Liver (tissue), 9 donors: ENCODE data around the gene MAML3. TPM values are rescaled to one million over a fixed set of nuclear protein-coding genes. Genes with fewer than 3 reads are reported as not detected.
A peak's percentile ranks its signal among the peaks of the same experiment; 100 is the strongest.

Experiments used
- DNase-seq: peaks from one replicate; pipeline ENCODE4 v3.0.0-alpha.2; 2017; ENCODE audit warnings: low spot score
- H3K27ac ChIP-seq, 2 donors: one replicate each; pipeline ENCODE4 v1.7.0; 2013; ENCODE audit warnings: inconsistent platforms in 2 of 2, low read length in 2 of 2, control low read depth in 1 of 2, low read depth in 1 of 2, mild to moderate bottlenecking in 1 of 2
- H3K27me3 ChIP-seq, 4 donors: one replicate each; pipeline versions ENCODE4 v1.6.1 to v1.7.0; 2013; ENCODE audit warnings: low read length in 3 of 4, inconsistent platforms in 1 of 4, mild to moderate bottlenecking in 1 of 4, moderate library complexity in 1 of 4; ENCODE audit not compliant: control insufficient read depth in 4 of 4, insufficient read depth in 4 of 4
- H3K36me3 ChIP-seq, 4 donors: one replicate each; pipeline versions ENCODE4 v1.6.1 to v1.7.0; 2013; ENCODE audit warnings: low read length in 3 of 4, mild to moderate bottlenecking in 3 of 4, low read depth in 1 of 4, moderate library complexity in 1 of 4; ENCODE audit not compliant: control insufficient read depth in 4 of 4, insufficient read depth in 3 of 4
- H3K4me1 ChIP-seq, 4 donors: one replicate each; pipeline versions ENCODE4 v1.6.1 to v1.7.0; 2013; ENCODE audit warnings: low read length in 3 of 4, mild to moderate bottlenecking in 3 of 4, moderate library complexity in 1 of 4; ENCODE audit not compliant: control insufficient read depth in 4 of 4, insufficient read depth in 4 of 4
- H3K4me3 ChIP-seq, 3 donors: one replicate each; pipeline versions ENCODE4 v1.6.1 to v1.7.0; 2013; ENCODE audit warnings: low read length in 3 of 3, control low read depth in 1 of 3, low read depth in 1 of 3, mild to moderate bottlenecking in 1 of 3
- H3K9ac ChIP-seq, 2 donors: one replicate each; pipeline ENCODE4 v1.7.0; 2013; ENCODE audit warnings: low read length in 2 of 2, mild to moderate bottlenecking in 2 of 2, moderate library complexity in 2 of 2, control low read depth in 1 of 2, low read depth in 1 of 2
- H3K9me3 ChIP-seq, 4 donors: one replicate each; pipeline versions ENCODE4 v1.6.1 to v1.7.0; 2013; ENCODE audit warnings: low read length in 3 of 4; ENCODE audit not compliant: control insufficient read depth in 4 of 4
- EGR1 ChIP-seq, 2 donors: IDR thresholded peaks; 2 replicates each; pipeline ENCODE4 v1.6.1; 2016 to 2018; ENCODE audit warnings: antibody characterized with exemption in 2 of 2, low read depth in 2 of 2
- FOXA1 ChIP-seq: IDR thresholded peaks from 2 replicates; pipeline ENCODE4 v1.6.1; 2016; ENCODE audit warnings: antibody characterized with exemption
- FOXA2 ChIP-seq: IDR thresholded peaks from 2 replicates; pipeline ENCODE4 v1.6.1; 2016; ENCODE audit warnings: antibody characterized with exemption
- GABPA ChIP-seq, 2 donors: IDR thresholded peaks in 1 of 2; conservative IDR thresholded peaks in 1 of 2; 2 replicates each; pipeline ENCODE4 v1.6.1; 2016; ENCODE audit warnings: antibody characterized with exemption in 2 of 2, mild to moderate bottlenecking in 1 of 2, moderate library complexity in 1 of 2
- HNF4A ChIP-seq, 2 donors: conservative IDR thresholded peaks; 2 replicates each; pipeline ENCODE4 v1.6.1; 2016; ENCODE audit warnings: antibody characterized with exemption in 2 of 2, mild to moderate bottlenecking in 2 of 2
- HNF4G ChIP-seq: IDR thresholded peaks from 2 replicates; pipeline ENCODE4 v1.6.1; 2016; ENCODE audit warnings: antibody characterized with exemption
- JUND ChIP-seq, 2 donors: IDR thresholded peaks; 2 replicates each; pipeline ENCODE4 v1.6.1; 2016; ENCODE audit warnings: antibody characterized with exemption in 2 of 2
- NR2F2 ChIP-seq: IDR thresholded peaks from 2 replicates; pipeline ENCODE4 v1.6.1; 2016; ENCODE audit warnings: antibody characterized with exemption
- RAD21 ChIP-seq, 2 donors: IDR thresholded peaks; 2 replicates each; pipeline ENCODE4 v1.6.1; 2016; ENCODE audit warnings: antibody characterized with exemption in 2 of 2, mild to moderate bottlenecking in 2 of 2
- REST ChIP-seq: IDR thresholded peaks from 2 replicates; pipeline ENCODE4 v1.6.1; 2016; ENCODE audit warnings: antibody characterized with exemption, mild to moderate bottlenecking
- RXRA ChIP-seq, 2 donors: IDR thresholded peaks; 2 replicates each; pipeline ENCODE4 v1.6.1; 2017 to 2018; ENCODE audit warnings: antibody characterized with exemption in 2 of 2, mild to moderate bottlenecking in 1 of 2
- SP1 ChIP-seq: IDR thresholded peaks from 2 replicates; pipeline ENCODE4 v1.6.1; 2018; ENCODE audit warnings: antibody characterized with exemption, mild to moderate bottlenecking
- TAF1 ChIP-seq: conservative IDR thresholded peaks from 2 replicates; pipeline ENCODE4 v1.6.1; 2016; ENCODE audit warnings: antibody characterized with exemption, mild to moderate bottlenecking
- YY1 ChIP-seq: IDR thresholded peaks from 2 replicates; pipeline ENCODE4 v1.6.1; 2016; ENCODE audit warnings: antibody characterized with exemption, mild to moderate bottlenecking
- WGBS: extraction: QIAGEN DNeasy Blood & Tissue Kit; methylation state at CpG from one replicate; pipeline ENCODE4 v1.1.7; 2013; 5-methylcytosine and 5-hydroxymethylcytosine counted together
- polyA plus RNA-seq, 2 donors: library from polyadenylated mRNA; stranded (reverse) in 1 of 2; unstranded in 1 of 2; fragments of 200-250 nt in 1 of 2; fragments of >200 nt in 1 of 2; fragmentation: Nextera tagmentation in 1 of 2; extraction: Ambion mirVana in 1 of 2; gene quantifications; one replicate each; pipeline versions ENCODE4 v1.2.1 to v1.2.3, GENCODE V29; 2013 to 2015
- total RNA-seq, 2 donors: library from RNA; depleted of rRNA; stranded (reverse); fragments of >200 nt; gene quantifications; one replicate each; pipeline ENCODE4 v1.2.3, GENCODE V29; 2014
- TF ChIP-seq, protein P1 (sequence below): IDR thresholded peaks from 2 replicates; pipeline ENCODE4 v1.6.1; 2016; ENCODE audit warnings: antibody characterized with exemption
- TF ChIP-seq, protein P2 (sequence below): IDR thresholded peaks from 2 replicates; pipeline ENCODE4 v1.6.1; 2016; ENCODE audit warnings: antibody characterized with exemption
- TF ChIP-seq, protein P3 (sequence below): IDR thresholded peaks from 2 replicates; pipeline ENCODE4 v1.6.1; 2016; ENCODE audit warnings: antibody characterized with exemption
- TF ChIP-seq, protein P4 (sequence below): fragments of 150-350 bp; IDR thresholded peaks from 2 replicates; pipeline ENCODE4 v1.5.1; 2017; ENCODE audit warnings: improper control_type of control experiment, low read depth, low read length; ENCODE audit not compliant: missing input control
- donor health status: healthy.
- donor health status: healthy.
- donor health status: healthy.
- donor health status: healthy.
- donor health status: healthy.

Gene MAML3
- total and polyA plus RNA-seq, 4 donors = 1.3 to 4.3 (median 2.7) TPM

DNA sequence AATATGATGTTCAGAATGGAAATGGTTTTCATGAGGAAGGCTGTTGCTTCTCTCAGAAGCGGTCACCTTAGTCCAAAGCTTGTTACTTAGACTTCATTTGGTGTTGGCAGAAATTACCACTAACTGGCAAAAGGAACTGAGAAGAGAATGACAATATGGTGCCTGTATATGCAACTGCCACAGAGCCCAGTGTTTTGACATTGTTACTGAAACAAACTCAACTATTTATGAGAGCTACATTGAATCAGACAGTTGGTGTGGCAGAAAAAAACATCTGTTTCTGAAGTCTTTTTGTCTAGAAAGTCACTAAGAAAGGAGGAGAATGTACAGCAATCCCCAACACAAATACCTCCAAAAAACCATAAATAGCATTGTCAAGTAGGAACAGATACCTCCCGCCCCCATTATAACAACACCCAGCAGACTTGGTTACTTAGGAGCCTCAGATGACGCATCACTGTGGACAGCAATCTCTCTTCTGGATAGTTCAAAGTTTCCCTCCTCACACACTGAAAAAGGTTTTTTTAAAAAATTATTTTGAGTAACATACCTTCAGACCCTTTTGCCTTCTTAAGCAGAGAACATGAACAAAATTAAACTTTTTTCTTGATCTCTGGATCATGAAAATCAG lies 92.2 kb downstream of the MAML3 start:
- Histone ChIP-seq H3K27me3 (no peaks in the 10 kb centered on the region), H3K36me3 (no peaks in the 10 kb centered on the region), H3K27ac (no peak overlapping the region), H3K9me3 (no peaks in the 10 kb centered on the region), H3K4me3 (no peak overlapping the region), H3K9ac (no peak overlapping the region), H3K4me1 (peaks cover 0 to 6% (median 6%) of the 10 kb centered on the region in 4 donors)
- 98% methylated on average over 3 of the region's 3 CpGs for WGBS
- DNase-seq = no peak
- no peak for TF ChIP-seq FOXA2
- TF ChIP-seq JUND (IDR thresholded peaks at IDR 0.05) = no peak
- TF ChIP-seq YY1 = no peak
- no peak for TF ChIP-seq REST
- TF ChIP-seq EGR1 (IDR thresholded peaks at IDR 0.05; ENCODE audit: low read depth in 2 of 2) = no peak
- TF ChIP-seq NR2F2 = no peak
- TF ChIP-seq, protein P1, sequence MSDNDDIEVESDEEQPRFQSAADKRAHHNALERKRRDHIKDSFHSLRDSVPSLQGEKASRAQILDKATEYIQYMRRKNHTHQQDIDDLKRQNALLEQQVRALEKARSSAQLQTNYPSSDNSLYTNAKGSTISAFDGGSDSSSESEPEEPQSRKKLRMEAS = no peak
- TF ChIP-seq TAF1 = no peak
- TF ChIP-seq HNF4A (conservative IDR thresholded peaks at IDR 0.05) = no peak
- TF ChIP-seq, protein P2, sequence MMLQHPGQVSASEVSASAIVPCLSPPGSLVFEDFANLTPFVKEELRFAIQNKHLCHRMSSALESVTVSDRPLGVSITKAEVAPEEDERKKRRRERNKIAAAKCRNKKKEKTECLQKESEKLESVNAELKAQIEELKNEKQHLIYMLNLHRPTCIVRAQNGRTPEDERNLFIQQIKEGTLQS = no peak
- TF ChIP-seq RXRA (IDR thresholded peaks at IDR 0.05) = no peak
- no peak for TF ChIP-seq SP1
- TF ChIP-seq FOXA1 = no peak
- TF ChIP-seq, protein P3, sequence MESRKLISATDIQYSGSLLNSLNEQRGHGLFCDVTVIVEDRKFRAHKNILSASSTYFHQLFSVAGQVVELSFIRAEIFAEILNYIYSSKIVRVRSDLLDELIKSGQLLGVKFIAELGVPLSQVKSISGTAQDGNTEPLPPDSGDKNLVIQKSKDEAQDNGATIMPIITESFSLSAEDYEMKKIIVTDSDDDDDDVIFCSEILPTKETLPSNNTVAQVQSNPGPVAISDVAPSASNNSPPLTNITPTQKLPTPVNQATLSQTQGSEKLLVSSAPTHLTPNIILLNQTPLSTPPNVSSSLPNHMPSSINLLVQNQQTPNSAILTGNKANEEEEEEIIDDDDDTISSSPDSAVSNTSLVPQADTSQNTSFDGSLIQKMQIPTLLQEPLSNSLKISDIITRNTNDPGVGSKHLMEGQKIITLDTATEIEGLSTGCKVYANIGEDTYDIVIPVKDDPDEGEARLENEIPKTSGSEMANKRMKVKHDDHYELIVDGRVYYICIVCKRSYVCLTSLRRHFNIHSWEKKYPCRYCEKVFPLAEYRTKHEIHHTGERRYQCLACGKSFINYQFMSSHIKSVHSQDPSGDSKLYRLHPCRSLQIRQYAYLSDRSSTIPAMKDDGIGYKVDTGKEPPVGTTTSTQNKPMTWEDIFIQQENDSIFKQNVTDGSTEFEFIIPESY = no peak
- no peak for TF ChIP-seq HNF4G
- TF ChIP-seq, protein P4, sequence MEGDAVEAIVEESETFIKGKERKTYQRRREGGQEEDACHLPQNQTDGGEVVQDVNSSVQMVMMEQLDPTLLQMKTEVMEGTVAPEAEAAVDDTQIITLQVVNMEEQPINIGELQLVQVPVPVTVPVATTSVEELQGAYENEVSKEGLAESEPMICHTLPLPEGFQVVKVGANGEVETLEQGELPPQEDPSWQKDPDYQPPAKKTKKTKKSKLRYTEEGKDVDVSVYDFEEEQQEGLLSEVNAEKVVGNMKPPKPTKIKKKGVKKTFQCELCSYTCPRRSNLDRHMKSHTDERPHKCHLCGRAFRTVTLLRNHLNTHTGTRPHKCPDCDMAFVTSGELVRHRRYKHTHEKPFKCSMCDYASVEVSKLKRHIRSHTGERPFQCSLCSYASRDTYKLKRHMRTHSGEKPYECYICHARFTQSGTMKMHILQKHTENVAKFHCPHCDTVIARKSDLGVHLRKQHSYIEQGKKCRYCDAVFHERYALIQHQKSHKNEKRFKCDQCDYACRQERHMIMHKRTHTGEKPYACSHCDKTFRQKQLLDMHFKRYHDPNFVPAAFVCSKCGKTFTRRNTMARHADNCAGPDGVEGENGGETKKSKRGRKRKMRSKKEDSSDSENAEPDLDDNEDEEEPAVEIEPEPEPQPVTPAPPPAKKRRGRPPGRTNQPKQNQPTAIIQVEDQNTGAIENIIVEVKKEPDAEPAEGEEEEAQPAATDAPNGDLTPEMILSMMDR = no peak

DNA sequence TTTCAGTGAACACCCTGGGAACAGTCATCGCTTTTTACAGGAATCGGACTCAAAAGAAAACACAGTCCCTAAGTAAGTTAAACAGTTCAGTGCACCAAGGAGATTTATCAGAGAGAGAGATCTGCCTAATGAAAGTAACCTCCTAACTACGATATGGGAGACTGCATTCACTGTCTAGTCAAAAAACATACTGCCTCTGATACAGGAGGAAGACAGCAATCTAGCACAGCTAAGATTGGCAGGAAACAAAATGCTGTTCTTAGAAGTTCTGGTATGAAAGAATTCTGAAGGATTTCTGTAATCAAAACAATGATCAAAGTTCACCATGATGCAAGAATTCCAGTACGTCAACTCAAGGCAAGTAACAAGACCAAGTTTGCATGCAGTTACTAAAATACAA lies 92.8 kb downstream of the MAML3 start:
- Histone ChIP-seq H3K27ac (no peak overlapping the region), H3K4me1 (peaks cover 0 to 6% (median 6%) of the 10 kb centered on the region in 4 donors), H3K27me3 (no peaks in the 10 kb centered on the region), H3K36me3 (no peaks in the 10 kb centered on the region), H3K4me3 (no peak overlapping the region), H3K9ac (no peak overlapping the region), H3K9me3 (no peaks in the 10 kb centered on the region)
- WGBS = 45% methylated on average over 4 of the region's 4 CpGs
- no peak for DNase-seq
- TF ChIP-seq FOXA1 (no peak), JUND (IDR thresholded peaks at IDR 0.05) (peak in 1 of 2 donors; percentile 44), RAD21 (IDR thresholded peaks at IDR 0.05) (peak in 1 of 2 donors; percentile 24), HNF4A (conservative IDR thresholded peaks at IDR 0.05) (peak; percentile 76 to 84), FOXA2 (no peak), SP1 (no peak), TAF1 (no peak), RXRA (IDR thresholded peaks at IDR 0.05) (peak; percentile 9 to 26), HNF4G (peak; percentile 33), GABPA (IDR thresholded peaks at IDR 0.05 in 1 of 2, conservative IDR thresholded peaks at IDR 0.05 in 1 of 2) (no peak)
- TF ChIP-seq, protein P3 = no peak
- TF ChIP-seq, protein P2 = peak; percentile 64
- TF ChIP-seq, protein P1 = peak; percentile 7
